ENCODE data around the gene TTN.

Gene TTN

DNA sequence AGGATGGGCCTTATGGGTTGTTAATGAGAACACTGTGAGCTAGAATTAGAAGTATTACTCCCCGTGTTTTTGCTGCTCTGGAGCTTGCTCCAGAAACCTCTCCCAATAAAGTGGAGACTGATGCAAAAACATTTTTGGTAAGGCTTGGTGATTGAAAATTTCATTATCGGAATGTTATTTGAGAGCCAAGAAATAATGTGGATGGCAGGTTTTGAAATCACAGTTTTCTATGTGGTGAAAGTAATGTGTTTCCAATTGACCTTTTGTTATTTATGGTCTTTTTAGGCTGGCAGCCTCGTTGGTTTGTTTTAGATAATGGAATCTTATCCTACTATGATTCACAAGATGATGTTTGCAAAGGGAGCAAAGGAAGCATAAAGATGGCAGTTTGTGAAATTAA is 321.9 kb downstream of the TTN start:
- H3K27ac ChIP-seq (ENCODE audit: insufficient read depth in 1 of 2, low read depth in 1 of 2, low read length in 2 of 2, poor library complexity in 1 of 2, severe bottlenecking in 2 of 2): no peak overlapping the region
- H3K36me3 ChIP-seq (ENCODE audit: control insufficient read depth in 4 of 4, insufficient read depth in 4 of 4, low read length in 3 of 4): peaks cover 9 to 33% (median 11%) of the 10 kb centered on the region in 4 experiments
- DNase-seq: no peak
- no peak overlapping the region for H3K4me3 ChIP-seq (ENCODE audit: control insufficient read depth in 1 of 7, extremely low read depth in 1 of 7, insufficient read depth in 4 of 7, low read depth in 2 of 7, low read length in 6 of 7)
- WGBS (ENCODE audit: insufficient coverage): 94% methylated on average over 2 of the region's 3 CpGs
- peaks cover 10 to 20% (median 15%) of the 10 kb centered on the region in 4 experiments for H3K4me1 ChIP-seq (ENCODE audit: control extremely low read depth in 1 of 4, control insufficient read depth in 4 of 4, insufficient read depth in 4 of 4, low read length in 3 of 4)
- CTCF ChIA-PET: interaction anchor here (0.8 to 1.0 kb wide), 2 partner anchors 9 to 23 kb away, joined by 3 read pairs; no protein-coding TSS in a partner anchor
- no peaks in the 10 kb centered on the region for H3K27me3 ChIP-seq (replicated peaks in 2 of 5; ENCODE audit: control insufficient read depth in 4 of 5, insufficient read depth in 5 of 5, low read length in 4 of 5)
- POLR2A ChIA-PET: no interaction called here
- no peaks in the 10 kb centered on the region for H3K9me3 ChIP-seq (ENCODE audit: control extremely low read depth in 1 of 5, control insufficient read depth in 4 of 5, insufficient read depth in 2 of 5, low read depth in 1 of 5, low read length in 4 of 5)

DNA sequence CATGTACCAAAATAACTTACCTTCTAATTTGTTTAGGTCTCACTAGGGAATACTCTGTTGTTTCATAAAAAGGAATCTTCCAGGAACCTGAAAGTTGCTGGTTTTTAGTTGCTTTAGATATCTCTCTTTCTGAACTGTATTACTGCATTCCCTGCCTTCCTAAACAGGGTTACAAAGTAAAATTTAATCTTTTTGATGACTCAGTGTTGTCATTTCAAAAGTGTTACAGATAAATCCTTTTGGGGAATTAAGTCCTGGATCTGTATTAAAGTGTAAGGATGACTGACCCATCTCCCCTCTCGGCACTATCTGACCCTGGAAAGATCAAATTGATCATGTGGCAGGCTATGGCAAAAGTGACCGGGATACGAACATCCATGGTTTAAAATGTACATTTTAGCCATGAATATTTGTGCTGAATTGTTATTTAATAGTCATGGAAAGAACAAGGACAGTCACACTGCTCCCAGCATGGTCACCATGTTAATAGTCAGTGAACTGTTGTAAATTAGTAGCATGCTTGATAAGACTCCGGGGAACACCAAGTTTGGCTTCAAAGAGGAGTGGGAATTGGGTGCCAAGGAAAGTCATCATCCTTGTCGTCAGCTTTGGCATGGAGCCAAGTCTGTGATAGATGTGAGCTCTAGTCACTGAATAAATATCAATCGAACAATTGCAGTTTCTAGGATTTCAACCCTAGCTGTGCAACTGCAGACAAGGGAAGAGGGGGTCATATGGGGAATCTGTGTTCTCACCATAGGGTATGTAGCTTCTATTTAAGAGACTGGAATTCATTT is 322.8 kb downstream of the TTN start:
- 89% methylated on average over 4 of the region's 6 CpGs for WGBS (ENCODE audit: insufficient coverage)
- DNase-seq: no peak
- ChIA-PET CTCF (interaction anchor here (0.5 to 1.0 kb wide), 2 partner anchors 17 to 22 kb away, joined by 3 to 4 read pairs; no protein-coding TSS in a partner anchor), POLR2A (no interaction called here)
- H3K4me3 ChIP-seq (ENCODE audit: control insufficient read depth in 1 of 7, extremely low read depth in 1 of 7, insufficient read depth in 4 of 7, low read depth in 2 of 7, low read length in 6 of 7): no peak overlapping the region
- H3K9me3 ChIP-seq (ENCODE audit: control extremely low read depth in 1 of 5, control insufficient read depth in 4 of 5, insufficient read depth in 2 of 5, low read depth in 1 of 5, low read length in 4 of 5): no peaks in the 10 kb centered on the region
- peaks cover 12 to 26% (median 20%) of the 10 kb centered on the region in 4 experiments for H3K4me1 ChIP-seq (ENCODE audit: control extremely low read depth in 1 of 4, control insufficient read depth in 4 of 4, insufficient read depth in 4 of 4, low read length in 3 of 4)
- no peak overlapping the region for H3K27ac ChIP-seq (ENCODE audit: insufficient read depth in 1 of 2, low read depth in 1 of 2, low read length in 2 of 2, poor library complexity in 1 of 2, severe bottlenecking in 2 of 2)
- H3K27me3 ChIP-seq (replicated peaks in 2 of 5; ENCODE audit: control insufficient read depth in 4 of 5, insufficient read depth in 5 of 5, low read length in 4 of 5): no peaks in the 10 kb centered on the region
- peaks cover 8 to 25% (median 8%) of the 10 kb centered on the region in 4 experiments for H3K36me3 ChIP-seq (ENCODE audit: control insufficient read depth in 4 of 4, insufficient read depth in 4 of 4, low read length in 3 of 4)

DNA sequence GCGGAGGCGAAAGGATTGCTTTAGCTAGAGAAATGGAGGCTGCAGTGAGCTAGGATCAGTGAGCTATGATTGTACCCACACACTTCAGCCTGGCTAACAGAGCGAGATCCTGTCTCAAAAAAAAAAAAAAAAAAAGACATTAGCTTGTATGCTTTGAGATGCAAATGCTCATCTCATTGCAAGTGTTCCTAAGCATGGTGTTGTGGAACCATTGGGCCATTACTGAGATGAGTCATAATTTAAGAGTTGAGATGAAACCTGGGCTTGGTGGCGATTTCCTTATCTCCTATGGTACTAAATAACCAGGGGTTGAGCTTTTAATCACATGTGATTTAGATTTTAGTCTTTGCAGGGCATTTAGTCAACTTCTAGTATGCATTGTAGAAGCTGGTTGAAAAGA is 324.8 kb downstream of the TTN start:
- CTCF ChIA-PET: interaction anchor here (1.1 to 2.2 kb wide), 2 partner anchors 10 to 28 kb away, joined by 3 to 7 read pairs; no protein-coding TSS in a partner anchor
- Histone ChIP-seq H3K36me3 (ENCODE audit: control insufficient read depth in 4 of 4, insufficient read depth in 4 of 4, low read length in 3 of 4) (peaks cover 4 to 18% (median 6%) of the 10 kb centered on the region in 4 experiments), H3K27me3 (replicated peaks in 2 of 5; ENCODE audit: control insufficient read depth in 4 of 5, insufficient read depth in 5 of 5, low read length in 4 of 5) (no peaks in the 10 kb centered on the region), H3K4me3 (ENCODE audit: control insufficient read depth in 1 of 7, extremely low read depth in 1 of 7, insufficient read depth in 4 of 7, low read depth in 2 of 7, low read length in 6 of 7) (peak overlapping the region in 2 of 7 experiments; percentile 7 to 33), H3K9me3 (ENCODE audit: control extremely low read depth in 1 of 5, control insufficient read depth in 4 of 5, insufficient read depth in 2 of 5, low read depth in 1 of 5, low read length in 4 of 5) (no peaks in the 10 kb centered on the region), H3K27ac (ENCODE audit: insufficient read depth in 1 of 2, low read depth in 1 of 2, low read length in 2 of 2, poor library complexity in 1 of 2, severe bottlenecking in 2 of 2) (no peak overlapping the region), H3K4me1 (ENCODE audit: control extremely low read depth in 1 of 4, control insufficient read depth in 4 of 4, insufficient read depth in 4 of 4, low read length in 3 of 4) (peaks cover 16 to 38% (median 26%) of the 10 kb centered on the region in 4 experiments)
- no CpG with 5 or more reads among the region's 4 CpGs for WGBS (ENCODE audit: insufficient coverage)
- POLR2A ChIA-PET: no interaction called here
- DNase-seq: peak in 2 of 3 donors; percentile 17 to 41

DNA sequence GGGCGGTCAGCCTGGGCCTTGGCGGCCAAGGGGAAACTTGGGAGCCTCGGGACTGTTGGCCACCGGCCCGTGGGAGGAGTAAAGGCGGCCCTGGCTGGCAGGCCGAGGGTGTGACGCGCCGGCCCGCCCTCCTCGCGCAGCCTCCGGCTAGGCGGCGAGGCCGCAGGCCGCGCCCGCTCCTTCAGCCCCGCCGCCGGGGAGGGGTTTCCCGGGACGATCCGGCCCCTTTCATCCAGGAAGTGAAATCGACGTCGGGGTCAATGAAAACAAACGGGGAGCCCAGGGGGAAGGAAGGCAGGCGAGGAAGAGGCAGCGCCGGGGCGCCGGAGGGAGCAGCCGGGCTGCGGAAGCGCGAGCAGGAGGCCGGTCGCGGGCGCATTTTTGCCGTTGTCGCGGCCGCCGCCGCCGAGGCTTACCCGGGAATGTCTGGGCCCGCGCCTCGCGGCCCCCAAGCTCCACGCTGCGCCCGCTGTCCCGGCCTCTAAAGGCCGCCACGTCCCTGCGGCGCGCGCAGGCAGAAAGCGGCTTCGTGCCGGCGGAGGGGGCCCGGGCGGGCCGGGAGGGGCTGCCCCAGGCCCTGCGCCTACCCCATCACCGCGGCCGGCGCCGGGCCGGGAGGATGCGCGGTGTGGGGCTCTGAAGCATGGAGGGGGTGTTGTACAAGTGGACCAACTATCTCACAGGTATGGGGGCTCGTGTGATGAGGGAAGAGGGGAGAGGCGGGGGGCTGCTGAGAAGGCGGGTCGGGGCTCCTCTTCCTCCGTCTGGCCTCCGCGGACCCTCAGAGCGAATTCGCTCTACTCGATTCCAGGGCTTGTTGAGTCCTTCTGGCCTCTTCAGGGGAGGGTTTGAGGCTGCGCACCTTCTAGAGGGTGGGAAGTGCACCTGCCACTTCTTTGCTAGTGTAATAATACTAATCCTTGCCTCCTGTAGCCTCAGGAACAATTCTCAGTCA is 326.7 kb downstream of the TTN start, which contains the start of gene PLEKHA3:
TSS of gene PLEKHA3 (plus strand) at position 231 of the 955 bp plus-strand sequence. CDS start at position 644, 413 bp downstream.
- CTCF ChIA-PET: interaction anchor here (1.0 to 2.1 kb wide), 3 partner anchors 9 to 13 kb away, joined by 3 to 6 read pairs (median 4); no protein-coding TSS in a partner anchor
- 0% methylated on average over 34 of the region's 92 CpGs for WGBS (ENCODE audit: insufficient coverage)

DNA sequence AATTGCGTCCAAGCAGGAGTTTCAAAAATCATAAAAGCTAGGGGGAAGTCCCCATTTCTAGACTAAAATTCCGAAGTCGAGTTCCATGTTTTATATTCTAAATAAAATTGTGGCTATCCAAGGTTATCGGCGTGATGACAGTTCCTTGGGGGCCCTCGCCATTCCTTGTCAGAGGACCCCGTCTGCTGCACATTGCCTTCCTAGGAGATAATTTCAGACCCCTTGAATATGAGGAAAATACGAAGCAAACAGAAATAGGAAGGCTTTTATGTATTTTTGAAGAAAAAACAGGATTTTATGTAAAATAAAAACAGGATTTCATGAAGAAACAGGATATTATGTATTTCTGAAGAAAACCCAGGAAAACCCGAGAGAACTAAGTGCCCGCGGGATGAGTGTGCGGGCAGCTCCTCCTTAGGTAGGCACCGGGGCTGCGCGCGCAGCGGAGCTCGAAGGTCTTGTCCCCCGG is 327.4 kb downstream of the TTN start:
- WGBS (ENCODE audit: insufficient coverage): 22% methylated on average over 7 of the region's 19 CpGs
- H3K9me3 ChIP-seq (ENCODE audit: control extremely low read depth in 1 of 5, control insufficient read depth in 4 of 5, insufficient read depth in 2 of 5, low read depth in 1 of 5, low read length in 4 of 5): no peaks in the 10 kb centered on the region
- H3K27ac ChIP-seq (ENCODE audit: insufficient read depth in 1 of 2, low read depth in 1 of 2, low read length in 2 of 2, poor library complexity in 1 of 2, severe bottlenecking in 2 of 2): peak overlapping the region; percentile 44 to 91
- peaks cover 16 to 45% (median 31%) of the 10 kb centered on the region in 4 experiments for H3K4me1 ChIP-seq (ENCODE audit: control extremely low read depth in 1 of 4, control insufficient read depth in 4 of 4, insufficient read depth in 4 of 4, low read length in 3 of 4)
- no peak for DNase-seq
- ChIA-PET CTCF (interaction anchor here (0.9 to 2.1 kb wide), 4 partner anchors 10 to 13 kb away, joined by 3 to 6 read pairs (median 4); no protein-coding TSS in a partner anchor), POLR2A (interaction anchor here (0.6 kb wide), 1 partner anchor 36 kb away, joined by 4 read pairs; no protein-coding TSS in a partner anchor)
- H3K4me3 ChIP-seq (ENCODE audit: control insufficient read depth in 1 of 7, extremely low read depth in 1 of 7, insufficient read depth in 4 of 7, low read depth in 2 of 7, low read length in 6 of 7): peak overlapping the region; percentile 67 to 87 (median 80)
- H3K27me3 ChIP-seq (replicated peaks in 2 of 5; ENCODE audit: control insufficient read depth in 4 of 5, insufficient read depth in 5 of 5, low read length in 4 of 5): no peaks in the 10 kb centered on the region
- peaks cover 0 to 2% (median 0%) of the 10 kb centered on the region in 4 experiments for H3K36me3 ChIP-seq (ENCODE audit: control insufficient read depth in 4 of 4, insufficient read depth in 4 of 4, low read length in 3 of 4)

More for the DNA sequence above, 326.7 kb downstream of the TTN start, which contains the start of gene PLEKHA3:
- H3K9me3 ChIP-seq (ENCODE audit: control extremely low read depth in 1 of 5, control insufficient read depth in 4 of 5, insufficient read depth in 2 of 5, low read depth in 1 of 5, low read length in 4 of 5): no peaks in the 10 kb centered on the region
- H3K4me1 ChIP-seq (ENCODE audit: control extremely low read depth in 1 of 4, control insufficient read depth in 4 of 4, insufficient read depth in 4 of 4, low read length in 3 of 4): peaks cover 16 to 45% (median 31%) of the 10 kb centered on the region in 4 experiments
- H3K36me3 ChIP-seq (ENCODE audit: control insufficient read depth in 4 of 4, insufficient read depth in 4 of 4, low read length in 3 of 4): peaks cover 0 to 3% (median under 1%) of the 10 kb centered on the region in 4 experiments
- H3K27ac ChIP-seq (ENCODE audit: insufficient read depth in 1 of 2, low read depth in 1 of 2, low read length in 2 of 2, poor library complexity in 1 of 2, severe bottlenecking in 2 of 2): peak within 1 kb of the TSS; percentile 44 to 91
- peak; percentile 82 to 87 (median 84) for DNase-seq
- POLR2A ChIA-PET: interaction anchor here (0.6 to 0.8 kb wide), 2 partner anchors 30 to 35 kb away, joined by 3 to 4 read pairs; partner anchors contain the start of gene PRKRA
- peak within 1 kb of the TSS; percentile 73 to 98 (median 87) for H3K4me3 ChIP-seq (ENCODE audit: control insufficient read depth in 1 of 7, extremely low read depth in 1 of 7, insufficient read depth in 4 of 7, low read depth in 2 of 7, low read length in 6 of 7)
- H3K27me3 ChIP-seq (replicated peaks in 2 of 5; ENCODE audit: control insufficient read depth in 4 of 5, insufficient read depth in 5 of 5, low read length in 4 of 5): no peaks in the 10 kb centered on the region

DNA sequence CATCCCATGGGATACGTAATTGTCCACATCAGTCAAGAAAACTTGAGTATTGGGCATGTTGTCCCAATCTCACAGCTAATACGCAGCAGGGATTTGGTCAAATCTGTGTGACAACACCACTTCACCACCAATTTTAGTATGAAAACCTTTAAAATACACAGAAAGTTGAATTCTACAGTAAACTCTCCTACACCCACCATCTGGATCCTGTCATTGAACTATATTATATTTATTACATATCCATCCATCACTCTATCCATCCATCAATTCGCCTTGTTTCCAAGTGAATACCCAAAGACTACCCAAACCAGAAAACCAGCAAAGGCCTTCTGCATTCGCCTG is 328.0 kb downstream of the TTN start:
- Histone ChIP-seq H3K27me3 (replicated peaks in 2 of 5; ENCODE audit: control insufficient read depth in 4 of 5, insufficient read depth in 5 of 5, low read length in 4 of 5) (no peaks in the 10 kb centered on the region), H3K36me3 (ENCODE audit: control insufficient read depth in 4 of 4, insufficient read depth in 4 of 4, low read length in 3 of 4) (no peaks in the 10 kb centered on the region), H3K4me3 (ENCODE audit: control insufficient read depth in 1 of 7, extremely low read depth in 1 of 7, insufficient read depth in 4 of 7, low read depth in 2 of 7, low read length in 6 of 7) (peak overlapping the region; percentile 69 to 98 (median 87)), H3K27ac (ENCODE audit: insufficient read depth in 1 of 2, low read depth in 1 of 2, low read length in 2 of 2, poor library complexity in 1 of 2, severe bottlenecking in 2 of 2) (peak overlapping the region; percentile 79 to 91), H3K4me1 (ENCODE audit: control extremely low read depth in 1 of 4, control insufficient read depth in 4 of 4, insufficient read depth in 4 of 4, low read length in 3 of 4) (peaks cover 16 to 45% (median 31%) of the 10 kb centered on the region in 4 experiments), H3K9me3 (ENCODE audit: control extremely low read depth in 1 of 5, control insufficient read depth in 4 of 5, insufficient read depth in 2 of 5, low read depth in 1 of 5, low read length in 4 of 5) (no peaks in the 10 kb centered on the region)
- POLR2A ChIA-PET: no interaction called here
- no peak for DNase-seq
- WGBS (ENCODE audit: insufficient coverage): 20% methylated on average over 2 of the region's 4 CpGs
- CTCF ChIA-PET: interaction anchor here (0.9 to 2.1 kb wide), 4 partner anchors 10 to 13 kb away, joined by 3 to 6 read pairs (median 4); no protein-coding TSS in a partner anchor
